ENCODE measurements around the gene SERPINI1. TPM values are rescaled to one million over a fixed set of nuclear protein-coding genes. Genes with fewer than 3 reads are reported as not detected.
"Not testable (repeated sequence)": the region's sequence is repeated elsewhere in the genome, so short reads cannot be mapped to it uniquely, and the experiment has no call there.

Gene SERPINI1
- total RNA-seq, 2 experiments from 2014 or later = 1.1 to 1.6 TPM

DNA sequence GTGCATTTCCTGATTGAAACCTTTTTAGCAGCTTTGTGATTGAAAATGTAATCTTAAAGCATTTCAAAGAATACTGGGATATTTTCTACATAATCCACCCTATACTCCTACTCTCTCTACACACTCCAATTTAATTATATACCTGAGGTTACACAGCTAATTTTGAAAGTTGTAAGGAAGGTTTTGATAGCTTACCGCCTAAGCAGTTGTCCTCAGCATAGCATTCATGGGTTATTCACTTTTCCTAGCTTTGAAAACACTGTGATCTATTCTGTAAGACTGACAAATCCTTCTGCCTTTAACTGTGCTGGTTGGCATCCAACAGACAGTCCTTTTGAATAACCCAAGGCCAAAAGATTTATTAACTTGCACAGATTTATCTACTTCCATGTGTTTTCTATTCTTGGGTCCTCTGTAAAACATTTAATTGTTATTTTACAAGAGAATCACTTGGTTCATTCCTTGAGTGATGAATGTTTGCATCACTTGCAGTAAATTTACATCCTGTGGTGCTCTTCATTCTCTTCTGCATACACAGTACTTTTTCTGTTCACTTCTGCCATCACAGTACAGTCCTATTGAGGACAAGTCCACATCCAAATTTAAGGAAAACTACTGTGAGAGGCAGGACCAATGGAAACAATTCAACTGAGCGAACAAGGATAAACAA, 44.8 kb downstream of the SERPINI1 start:
- CTCF ChIA-PET = no interaction called here

GRCh38 chr3:167783781-167784180, 48.3 kb downstream of the SERPINI1 start:
- ChIA-PET POLR2A (no interaction called here), CTCF (interaction anchor here (1.1 kb wide), 1 partner anchor 8 kb away, joined by 3 read pairs; no protein-coding TSS in a partner anchor)

More for the DNA sequence above, 44.8 kb downstream of the SERPINI1 start:
- POLR2A ChIA-PET = no interaction called here

DNA sequence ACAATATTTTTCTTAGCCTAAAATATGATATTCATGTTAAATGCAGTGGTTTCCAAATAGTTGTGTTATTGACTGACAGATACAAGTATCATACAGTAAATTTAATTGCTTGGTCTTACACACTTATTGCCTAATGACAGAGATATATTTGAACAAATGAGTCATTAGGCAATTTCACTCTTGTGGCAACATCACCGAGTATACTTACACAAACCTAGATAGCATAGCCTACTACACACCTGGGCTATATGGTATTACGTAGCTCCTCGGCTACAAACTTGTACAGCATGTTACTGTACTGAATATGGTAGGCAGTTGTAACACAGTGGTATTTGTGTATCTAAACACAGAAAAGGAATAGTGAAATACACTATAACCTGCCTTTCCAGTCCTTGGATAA, 50.3 kb downstream of the SERPINI1 start:
- ChIA-PET CTCF (no interaction called here), POLR2A (no interaction called here)

DNA sequence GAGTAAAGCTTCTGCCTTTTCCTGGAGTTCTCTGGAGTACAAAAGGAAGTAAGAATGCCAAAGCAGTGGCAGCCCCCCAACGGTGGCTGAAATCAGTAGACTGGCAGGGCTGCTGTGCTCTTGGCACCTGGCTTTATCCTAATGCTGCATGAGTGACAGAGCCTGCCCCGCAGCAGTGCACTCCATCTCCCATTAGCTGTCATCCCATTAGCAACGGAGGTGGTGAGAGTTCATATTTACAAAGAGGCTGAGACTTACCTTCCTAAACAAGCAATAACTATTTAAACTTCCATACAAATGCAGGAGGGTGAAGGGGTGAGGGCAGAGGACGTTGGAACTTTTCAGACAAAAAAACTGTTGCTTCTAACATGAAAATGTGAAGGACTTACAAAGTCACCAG, 51.9 kb downstream of the SERPINI1 start:
- ChIA-PET POLR2A (no interaction called here), CTCF (no interaction called here)

GRCh38 chr3:167798443-167798842, 62.9 kb downstream of the SERPINI1 start:
- ChIA-PET POLR2A (no interaction called here), CTCF (no interaction called here)

- CTCF ChIA-PET = no interaction called here
- POLR2A ChIA-PET = no interaction called here
These were observed 73.4 kb downstream of the SERPINI1 start for GRCh38 chr3:167808910-167809309.

DNA sequence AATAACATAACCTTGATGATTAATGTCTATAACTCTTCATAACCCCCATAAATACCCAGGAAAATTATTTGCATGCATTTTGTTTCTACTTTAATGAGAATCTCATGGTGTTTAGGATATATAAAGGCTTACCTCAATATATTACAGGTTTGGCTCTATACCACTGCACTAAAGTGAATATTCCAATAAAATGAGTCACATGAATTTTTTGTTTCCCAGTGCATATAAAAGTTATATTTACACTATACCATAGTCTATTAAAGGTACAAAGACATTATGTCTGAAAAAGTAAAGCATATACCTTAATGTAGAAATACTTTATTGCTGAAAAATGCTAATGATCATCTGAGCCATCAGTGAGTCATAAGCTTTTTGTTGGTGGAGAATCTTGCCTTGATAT, 74.7 kb downstream of the SERPINI1 start:
- CTCF ChIA-PET = no interaction called here
- POLR2A ChIA-PET = no interaction called here

- ChIA-PET POLR2A (no interaction called here), CTCF (no interaction called here)
These were observed 75.5 kb downstream of the SERPINI1 start for GRCh38 chr3:167811031-167811430.

DNA sequence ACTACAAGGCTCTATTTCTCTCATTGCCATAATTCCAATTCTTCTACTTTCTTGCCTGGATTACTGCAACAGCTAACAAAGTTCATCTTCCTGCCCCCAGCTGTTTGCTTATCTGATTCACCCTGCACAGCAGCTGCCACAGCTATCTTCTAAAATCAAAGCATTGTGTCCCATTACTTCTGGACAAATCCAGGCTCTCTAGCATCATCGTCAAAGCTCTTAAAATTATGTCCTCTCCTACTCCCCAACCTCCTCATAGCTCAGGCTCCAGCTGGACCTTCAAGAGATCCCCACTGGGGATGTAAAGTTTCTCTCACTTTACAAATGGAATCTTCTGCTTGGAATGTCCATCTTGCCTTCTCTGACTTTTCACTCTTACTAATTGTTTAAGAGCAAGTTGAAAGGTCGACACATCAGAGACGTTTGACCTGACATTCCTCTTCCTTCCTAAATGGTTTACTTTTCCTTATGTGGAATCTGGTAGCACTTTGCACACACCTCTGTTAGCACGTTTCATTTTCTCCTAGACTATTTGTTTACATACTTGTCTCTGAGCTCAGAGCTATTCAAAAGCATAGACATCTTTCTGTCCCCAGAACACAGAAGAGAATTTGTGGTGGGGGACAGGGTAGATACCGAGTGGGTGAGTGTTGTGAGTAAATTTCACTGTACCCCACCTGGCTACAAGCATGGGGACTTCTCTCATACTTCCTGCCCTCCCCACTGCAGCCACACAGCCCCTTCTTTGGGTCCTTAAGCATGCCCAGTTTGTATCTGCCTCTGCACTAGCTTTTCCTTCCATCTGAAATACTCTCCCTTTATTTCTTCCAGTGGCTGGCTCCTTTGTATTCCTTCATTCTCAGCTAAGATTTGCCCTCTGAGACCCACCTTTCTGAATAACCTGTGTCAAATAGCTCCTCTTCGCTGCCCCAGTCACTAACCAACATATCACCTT, 77.9 kb downstream of the SERPINI1 start:
- CTCF ChIA-PET = no interaction called here
- POLR2A ChIA-PET = no interaction called here

- CTCF ChIA-PET = no interaction called here
These were observed 79.0 kb downstream of the SERPINI1 start for GRCh38 chr3:167814441-167814951.

DNA sequence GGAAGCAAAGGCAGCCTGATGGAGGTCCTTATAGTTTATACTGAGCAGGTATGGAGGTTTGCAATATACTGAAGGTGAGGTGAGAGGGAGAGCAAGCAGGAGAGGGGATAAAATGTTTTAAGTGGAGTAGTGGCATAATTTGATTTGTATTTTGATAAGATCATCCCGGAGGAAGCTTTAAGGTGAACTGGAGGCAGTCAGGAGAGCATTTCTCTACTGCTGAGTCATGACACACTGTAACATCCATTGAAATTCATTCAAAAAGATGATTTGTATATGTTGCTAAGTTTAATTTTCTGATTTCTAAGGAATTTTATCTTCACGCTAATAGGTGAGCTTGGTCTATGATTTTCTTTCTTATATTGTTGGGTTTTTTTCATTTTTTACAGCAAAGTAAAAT, 81.4 kb downstream of the SERPINI1 start:
- ChIA-PET CTCF (no interaction called here), POLR2A (no interaction called here)

More at GRCh38 chr3:167814441-167814951, 79.0 kb downstream of the SERPINI1 start:
- POLR2A ChIA-PET = no interaction called here

DNA sequence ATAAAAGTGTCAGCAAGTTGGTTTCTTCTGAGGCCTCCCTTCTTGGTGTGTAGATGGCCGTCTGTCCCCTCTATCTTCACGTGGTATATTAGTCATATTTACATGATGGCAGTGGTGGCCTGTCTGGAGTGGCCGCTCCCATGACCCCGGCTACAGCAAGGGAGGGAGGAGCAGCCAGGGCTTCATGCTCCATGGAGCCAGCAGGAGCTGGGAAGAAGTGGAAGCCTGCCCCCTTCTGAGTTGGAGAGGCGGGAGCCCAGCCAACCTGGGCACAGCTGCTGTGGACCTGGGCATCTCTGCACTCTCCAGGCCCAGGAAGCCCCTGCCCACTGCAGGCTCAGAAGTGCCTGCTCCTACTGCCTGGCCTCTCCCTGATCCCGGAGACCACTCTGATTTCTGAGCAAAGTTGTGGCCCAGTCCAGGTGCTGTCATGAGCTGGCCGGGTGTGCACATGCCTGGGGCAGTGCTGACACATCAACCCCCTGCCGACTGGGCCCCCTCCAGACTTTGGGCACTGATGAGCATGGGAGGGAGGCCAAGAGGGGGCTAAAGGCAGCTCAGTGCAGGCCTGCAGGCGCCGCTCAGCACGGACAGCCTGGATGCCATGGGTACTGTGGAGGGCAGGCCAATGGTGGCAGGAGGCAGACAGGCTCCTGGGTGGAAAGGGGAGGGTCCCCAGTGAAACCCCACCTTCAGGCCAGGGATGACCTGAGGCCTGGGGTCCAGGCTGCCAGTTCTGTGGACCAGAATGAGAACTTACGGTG, 84.8 kb downstream of the SERPINI1 start:
- CTCF ChIA-PET = no interaction called here
- POLR2A ChIA-PET = no interaction called here

DNA sequence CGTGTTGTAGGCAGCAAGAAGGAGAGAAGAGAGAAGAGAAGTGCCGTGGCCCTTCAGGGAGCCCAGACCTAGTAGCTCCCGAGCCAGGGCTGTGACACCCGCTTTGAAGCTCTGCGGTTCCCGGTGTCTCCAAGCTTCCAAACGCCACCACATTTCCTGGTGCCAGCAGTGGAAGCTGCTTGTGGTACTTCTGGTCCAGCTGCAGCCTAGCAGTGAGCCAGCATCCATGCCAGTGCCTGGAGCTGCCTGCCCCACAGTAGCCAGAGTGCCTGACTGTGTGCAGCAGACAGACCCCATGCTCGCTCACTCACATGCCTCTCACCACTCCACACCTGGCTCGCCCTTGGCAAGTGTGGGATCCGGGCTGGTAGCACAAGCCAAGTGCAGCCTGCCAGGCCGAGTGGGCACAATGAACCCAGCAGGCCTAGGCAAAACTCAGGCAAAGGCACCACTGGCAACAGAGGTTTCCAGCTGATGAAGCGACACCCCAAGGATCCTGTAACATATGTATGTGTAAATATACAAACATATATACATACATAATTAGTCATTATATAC, 85.8 kb downstream of the SERPINI1 start:
- ChIA-PET POLR2A (no interaction called here), CTCF (no interaction called here)

DNA sequence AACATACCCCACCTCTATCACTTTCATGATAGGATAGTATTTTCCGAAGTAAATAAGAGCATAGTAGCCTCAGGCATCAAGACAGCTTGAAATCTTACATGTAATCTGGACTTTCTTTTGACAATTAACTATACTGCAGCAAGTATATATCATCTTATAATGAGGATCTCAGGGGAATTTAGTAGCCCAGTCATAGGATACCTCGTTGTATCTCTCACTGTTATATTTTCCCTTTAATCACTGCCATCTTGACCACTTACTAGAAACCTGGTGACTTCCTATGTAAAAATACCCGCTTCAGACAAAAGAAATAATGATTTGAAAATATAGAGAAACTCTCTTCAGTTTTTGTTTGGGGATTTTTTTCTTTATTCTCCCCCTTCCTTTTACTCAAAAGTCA, 88.2 kb downstream of the SERPINI1 start:
- POLR2A ChIA-PET = no interaction called here

DNA sequence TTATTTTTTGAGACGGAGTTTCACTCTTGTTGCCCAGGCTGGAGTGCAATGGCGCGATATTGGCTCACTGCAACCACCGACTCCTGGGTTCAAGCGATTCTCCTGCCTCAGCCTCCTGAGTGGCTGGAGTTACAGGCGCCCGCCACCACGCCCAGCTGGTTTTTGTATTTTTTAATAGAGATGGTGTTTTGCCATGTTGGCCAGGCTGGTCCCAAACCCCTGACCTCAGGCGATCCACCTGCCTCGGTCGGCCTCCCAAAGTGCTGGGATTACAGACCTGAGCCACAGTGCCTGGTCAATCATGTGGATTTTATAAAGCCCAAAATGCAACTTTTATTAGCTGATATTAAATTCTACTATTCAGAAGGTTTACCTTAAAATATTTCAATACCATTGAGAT, 92.1 kb downstream of the SERPINI1 start:
- CTCF ChIA-PET, POLR2A ChIA-PET: not testable (repeated sequence)

More for the DNA sequence above, 88.2 kb downstream of the SERPINI1 start:
- CTCF ChIA-PET = no interaction called here

DNA sequence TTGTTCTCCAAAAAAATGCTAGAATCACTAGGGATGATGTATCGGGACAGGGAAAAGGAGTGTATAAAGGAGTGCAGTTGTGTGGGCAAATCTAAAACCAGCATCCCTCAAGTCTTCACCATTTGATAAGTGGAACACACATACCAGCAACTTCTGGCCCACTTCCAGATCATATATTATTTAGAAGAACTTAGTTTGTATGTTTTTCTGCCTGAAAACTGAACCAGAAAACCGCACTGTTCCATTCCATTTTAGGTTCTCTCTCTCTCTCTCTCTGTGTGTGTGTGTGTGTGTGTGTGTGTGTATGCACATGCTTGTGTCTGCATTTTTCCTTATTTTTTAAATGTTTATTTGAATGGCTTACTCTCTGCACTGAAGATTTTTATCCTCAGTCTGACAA, 93.5 kb downstream of the SERPINI1 start:
- ChIA-PET POLR2A (no interaction called here), CTCF (no interaction called here)

DNA sequence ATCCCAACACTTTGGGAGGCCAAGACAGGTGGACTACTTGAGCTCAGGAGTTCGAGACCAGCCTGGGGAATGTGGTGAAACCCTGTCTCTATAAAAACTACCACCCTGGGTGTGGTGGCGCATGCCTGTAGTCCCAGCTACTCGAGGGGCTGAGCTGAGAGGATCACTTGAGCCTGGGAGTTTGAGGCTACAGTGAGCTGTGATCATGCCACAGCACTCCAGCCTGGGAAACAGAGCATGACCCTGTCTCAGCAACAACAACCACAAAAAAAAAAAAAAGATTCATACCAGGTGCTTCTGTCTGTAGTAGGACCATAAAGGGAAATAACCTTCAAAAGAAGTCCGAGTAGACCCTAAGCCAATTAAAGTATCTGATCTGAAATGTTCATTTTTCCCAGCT, 94.5 kb downstream of the SERPINI1 start:
- ChIA-PET POLR2A (no interaction called here), CTCF (no interaction called here)

GRCh38 chr3:167835359-167835758, 99.8 kb downstream of the SERPINI1 start:
- CTCF ChIA-PET = no interaction called here
- POLR2A ChIA-PET = no interaction called here

DNA sequence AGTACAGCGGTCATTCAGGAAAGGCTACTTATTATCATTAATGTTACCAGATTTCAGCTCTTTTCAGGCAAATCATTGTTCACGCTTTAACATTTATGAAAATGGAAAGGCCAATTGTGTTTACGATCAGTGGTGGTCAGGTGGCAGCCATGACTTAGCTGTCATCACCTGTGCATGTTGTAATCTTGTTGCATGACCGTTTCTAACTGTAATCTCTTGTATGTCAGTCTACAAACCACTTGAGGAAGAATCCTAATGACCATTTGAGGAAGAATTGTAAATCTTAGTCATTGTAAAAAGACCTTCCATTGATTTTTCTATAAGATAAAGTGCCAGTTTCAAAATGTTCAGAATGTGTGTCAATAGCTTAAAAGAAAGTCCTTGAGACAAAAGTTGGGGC, 100.4 kb downstream of the SERPINI1 start:
- ChIA-PET POLR2A (no interaction called here), CTCF (no interaction called here)

- POLR2A ChIA-PET = no interaction called here
- CTCF ChIA-PET = no interaction called here
These were observed 101.9 kb downstream of the SERPINI1 start for GRCh38 chr3:167837466-167837865.
